GM19455 (cell line): ENCODE results near the gene TNPO2.

Experiments
- ATAC-seq: cut with Tn5 transposase; IDR thresholded peaks from one replicate; pipeline ENCODE4 v1.9.1; 2021; ENCODE audit not compliant: unreplicated experiment

TNPO2 gene

DNA sequence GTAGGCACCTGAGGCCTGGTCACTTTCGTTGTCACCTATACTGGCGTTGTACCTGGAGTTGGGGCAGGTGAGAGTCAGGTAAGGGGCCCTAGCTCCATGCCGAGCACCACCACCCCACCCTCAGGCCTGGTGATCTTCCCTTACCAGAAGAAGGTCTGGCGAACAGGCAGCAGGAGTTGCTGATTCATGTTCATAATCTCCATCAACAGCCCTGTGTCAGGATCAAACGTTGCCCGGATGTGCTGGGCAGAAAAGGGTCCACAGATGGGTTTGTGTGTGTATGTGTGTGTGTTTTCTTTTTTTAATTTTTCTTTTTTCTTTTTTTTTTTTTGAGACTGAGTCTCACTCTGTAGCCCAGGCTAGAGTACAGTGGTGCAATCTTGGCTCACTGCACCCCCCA is 71.5 kb downstream of the TNPO2 start:
- ATAC-seq, result no peak

GRCh38 chr19:12649941-12650340 is 73.8 kb downstream of the TNPO2 start:
- no peak for ATAC-seq
